Lung microvascular endothelial cell (primary cell): ENCODE results near the gene SAXO2. TPM values are rescaled to one million over a fixed set of nuclear protein-coding genes. Genes with fewer than 3 reads are reported as not detected.
"Not testable (repeated sequence)": the region's sequence is repeated elsewhere in the genome, so short reads cannot be mapped to it uniquely, and the experiment has no call there.

Experiments used
- DNase-seq, 2 donors: peaks; one replicate each; pipeline versions ENCODE4 v3.0.0 to v3.0.0-alpha.2; 2010; ENCODE audit warnings: low read depth in 2 of 2
- total RNA-seq: library from RNA; depleted of rRNA; stranded (reverse); fragments of >200 nt; gene quantifications from 2 replicates; pipeline ENCODE4 v1.2.1, GENCODE V29; 2014

The SAXO2 gene
- total RNA-seq, 1 donor from 2014 or later, result under 0.01 TPM

- not testable (repeated sequence) for DNase-seq
These were observed 71.3 kb downstream of the SAXO2 start for GRCh38 chr15:82333603-82334553.

Other genes with a start within 250 kb of the SAXO2 start
- 7.0 and 10.9 TPM in 2 replicates for gene MEX3B, start 216.8 kb upstream of the SAXO2 start, total RNA-seq
- 12.3 and 15.0 TPM in 2 replicates for gene EFL1, start 84 bp upstream of the SAXO2 start, total RNA-seq
- gene GOLGA6L10, start 86.7 kb downstream of the SAXO2 start, total RNA-seq, result 0.20 and 0.44 TPM in 2 replicates
- gene GOLGA6L9, start 167.0 kb downstream of the SAXO2 start, total RNA-seq, result 0.60 and 0.87 TPM in 2 replicates